Nephron (organoid): ENCODE results near the gene RAB17.

Experiments
- H3K27ac Mint-ChIP-seq, 3 experiments: 2 replicates each; pipeline ENCODE4 v1.8.0; 2020; ENCODE audit warnings: mixed read lengths in 3 of 3, mild to moderate bottlenecking in 2 of 3, moderate library complexity in 1 of 3
- H3K27me3 Mint-ChIP-seq: 2 replicates; pipeline ENCODE4 v1.8.0; 2021; ENCODE audit warnings: low read depth, mild to moderate bottlenecking, moderate library complexity, mixed read lengths
- H3K36me3 Mint-ChIP-seq: 2 replicates; pipeline ENCODE4 v1.8.0; 2020; ENCODE audit warnings: low read depth, mixed read lengths
- H3K4me1 Mint-ChIP-seq: 2 replicates; pipeline ENCODE4 v1.8.0; 2020; ENCODE audit warnings: mixed read lengths
- H3K4me3 Mint-ChIP-seq, 3 experiments: 2 replicates each; pipeline ENCODE4 v1.8.0; 2020; ENCODE audit warnings: mild to moderate bottlenecking in 3 of 3, mixed read lengths in 3 of 3, moderate library complexity in 2 of 3
- H3K9me3 Mint-ChIP-seq: 2 replicates; pipeline ENCODE4 v1.8.0; 2020; ENCODE audit warnings: mixed read lengths
- TF ChIP-seq, protein P1 (sequence below), 3 experiments: fragments of 200-600 bp; sonication (generic); IDR thresholded peaks; one replicate each; pipeline ENCODE4 v1.5.0; 2021; ENCODE audit warnings: antibody characterized with exemption in 3 of 3; ENCODE audit not compliant: unreplicated experiment in 3 of 3

Gene RAB17

DNA sequence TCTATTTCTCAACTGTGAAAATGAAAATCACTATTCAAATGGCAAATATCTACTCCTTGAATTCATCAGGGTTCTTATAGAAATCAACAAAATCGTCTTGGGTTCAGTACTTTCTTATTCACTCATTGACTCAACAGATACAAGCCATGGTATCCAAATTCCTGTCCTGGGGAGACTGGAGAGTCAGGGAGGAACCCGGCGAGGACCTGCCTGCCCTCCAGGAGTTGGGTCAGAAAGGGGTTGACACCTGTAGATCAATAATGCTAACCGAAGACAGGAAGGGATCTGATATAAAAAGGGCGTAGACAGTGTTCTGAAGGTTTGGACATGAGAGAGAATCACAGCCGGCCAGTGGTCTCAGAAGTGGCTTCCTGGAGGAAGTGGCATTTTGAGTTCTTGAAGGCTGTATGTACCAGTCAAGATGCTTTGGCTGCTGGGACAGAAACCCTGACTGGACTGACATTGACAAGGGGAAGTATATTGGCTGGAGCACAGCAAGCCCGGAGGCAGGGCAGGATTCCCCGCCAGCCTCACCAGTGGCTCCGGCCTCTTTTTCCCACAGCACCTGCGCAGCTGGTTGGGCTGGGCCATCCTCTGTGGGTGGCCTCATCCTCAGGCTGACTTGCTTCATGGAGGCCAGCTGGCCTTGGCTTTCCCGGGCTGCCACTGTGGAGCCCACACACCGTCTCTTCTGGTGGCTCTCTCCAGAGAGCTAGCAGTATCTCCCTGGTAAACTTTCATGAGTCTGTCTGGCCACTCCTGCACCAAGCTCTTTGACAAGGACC is 39.9 kb upstream of the RAB17 start:
- peaks cover 39% of the 10 kb centered on the region for H3K36me3 Mint-ChIP-seq
- TF ChIP-seq, protein P1, sequence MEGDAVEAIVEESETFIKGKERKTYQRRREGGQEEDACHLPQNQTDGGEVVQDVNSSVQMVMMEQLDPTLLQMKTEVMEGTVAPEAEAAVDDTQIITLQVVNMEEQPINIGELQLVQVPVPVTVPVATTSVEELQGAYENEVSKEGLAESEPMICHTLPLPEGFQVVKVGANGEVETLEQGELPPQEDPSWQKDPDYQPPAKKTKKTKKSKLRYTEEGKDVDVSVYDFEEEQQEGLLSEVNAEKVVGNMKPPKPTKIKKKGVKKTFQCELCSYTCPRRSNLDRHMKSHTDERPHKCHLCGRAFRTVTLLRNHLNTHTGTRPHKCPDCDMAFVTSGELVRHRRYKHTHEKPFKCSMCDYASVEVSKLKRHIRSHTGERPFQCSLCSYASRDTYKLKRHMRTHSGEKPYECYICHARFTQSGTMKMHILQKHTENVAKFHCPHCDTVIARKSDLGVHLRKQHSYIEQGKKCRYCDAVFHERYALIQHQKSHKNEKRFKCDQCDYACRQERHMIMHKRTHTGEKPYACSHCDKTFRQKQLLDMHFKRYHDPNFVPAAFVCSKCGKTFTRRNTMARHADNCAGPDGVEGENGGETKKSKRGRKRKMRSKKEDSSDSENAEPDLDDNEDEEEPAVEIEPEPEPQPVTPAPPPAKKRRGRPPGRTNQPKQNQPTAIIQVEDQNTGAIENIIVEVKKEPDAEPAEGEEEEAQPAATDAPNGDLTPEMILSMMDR (IDR thresholded peaks at IDR 0.05; ENCODE audit: unreplicated experiment in 3 of 3), result no peak
- peaks cover 13% of the 10 kb centered on the region for H3K9me3 Mint-ChIP-seq
- H3K27ac Mint-ChIP-seq, result peak overlapping the region; percentile 29 to 80 (median 56)
- peak overlapping the region; percentile 50 to 96 (median 95) for H3K4me3 Mint-ChIP-seq
- peaks cover 65% of the 10 kb centered on the region for H3K4me1 Mint-ChIP-seq
- H3K27me3 Mint-ChIP-seq, result peaks cover 25% of the 10 kb centered on the region

DNA sequence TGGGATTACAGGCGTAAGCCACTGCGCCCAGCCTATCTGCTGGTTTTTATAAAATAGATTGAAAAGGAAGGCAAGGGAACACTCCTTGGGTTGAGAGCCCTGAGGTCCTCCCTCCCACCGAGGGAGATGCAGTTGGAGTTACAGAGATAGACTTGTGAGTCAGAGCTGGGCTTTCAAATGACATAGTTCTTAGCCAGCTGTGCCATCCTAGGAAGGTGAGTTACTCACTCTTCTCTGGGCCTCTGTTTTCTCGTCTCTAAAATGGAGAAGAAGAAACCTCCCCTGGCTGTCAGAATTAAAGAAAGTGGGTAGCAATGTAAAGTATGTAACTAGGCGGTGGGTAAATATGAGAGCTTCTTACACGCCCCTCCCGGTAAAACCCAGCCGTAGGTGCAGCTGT is 39.2 kb upstream of the RAB17 start:
- Mint-ChIP-seq H3K9me3 (peaks cover 9% of the 10 kb centered on the region), H3K4me1 (peaks cover 71% of the 10 kb centered on the region), H3K4me3 (peak overlapping the region; percentile 50 to 96 (median 95)), H3K27me3 (peaks cover 26% of the 10 kb centered on the region), H3K27ac (peak overlapping the region in 2 of 3 experiments; percentile 29 to 80), H3K36me3 (peaks cover 34% of the 10 kb centered on the region)
- TF ChIP-seq, protein P1 (IDR thresholded peaks at IDR 0.05; ENCODE audit: unreplicated experiment in 3 of 3), result no peak

DNA sequence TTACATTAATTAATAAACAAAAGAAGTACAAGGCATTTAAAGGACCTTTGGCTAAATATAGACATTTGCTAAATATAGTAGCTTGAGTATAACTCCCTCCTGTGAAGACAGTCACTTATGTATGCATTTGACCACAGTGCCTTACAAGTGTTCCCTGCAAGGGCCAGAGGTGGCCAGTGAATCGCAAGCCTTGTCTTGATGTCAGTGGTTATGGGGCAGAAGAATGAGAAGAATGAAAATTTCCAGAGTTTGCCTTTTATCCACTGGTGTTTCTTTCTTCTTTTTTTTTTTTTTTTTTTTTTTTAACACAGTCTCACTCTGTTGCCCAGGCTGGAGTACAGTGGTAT is 38.6 kb upstream of the RAB17 start:
- Mint-ChIP-seq H3K9me3 (peaks cover 5% of the 10 kb centered on the region), H3K4me3 (peak overlapping the region; percentile 86 to 96 (median 95)), H3K4me1 (peaks cover 76% of the 10 kb centered on the region), H3K36me3 (peaks cover 28% of the 10 kb centered on the region), H3K27me3 (peaks cover 31% of the 10 kb centered on the region), H3K27ac (peak overlapping the region in 2 of 3 experiments; percentile 65 to 71)
- TF ChIP-seq, protein P1 (IDR thresholded peaks at IDR 0.05; ENCODE audit: unreplicated experiment in 3 of 3), result no peak

DNA sequence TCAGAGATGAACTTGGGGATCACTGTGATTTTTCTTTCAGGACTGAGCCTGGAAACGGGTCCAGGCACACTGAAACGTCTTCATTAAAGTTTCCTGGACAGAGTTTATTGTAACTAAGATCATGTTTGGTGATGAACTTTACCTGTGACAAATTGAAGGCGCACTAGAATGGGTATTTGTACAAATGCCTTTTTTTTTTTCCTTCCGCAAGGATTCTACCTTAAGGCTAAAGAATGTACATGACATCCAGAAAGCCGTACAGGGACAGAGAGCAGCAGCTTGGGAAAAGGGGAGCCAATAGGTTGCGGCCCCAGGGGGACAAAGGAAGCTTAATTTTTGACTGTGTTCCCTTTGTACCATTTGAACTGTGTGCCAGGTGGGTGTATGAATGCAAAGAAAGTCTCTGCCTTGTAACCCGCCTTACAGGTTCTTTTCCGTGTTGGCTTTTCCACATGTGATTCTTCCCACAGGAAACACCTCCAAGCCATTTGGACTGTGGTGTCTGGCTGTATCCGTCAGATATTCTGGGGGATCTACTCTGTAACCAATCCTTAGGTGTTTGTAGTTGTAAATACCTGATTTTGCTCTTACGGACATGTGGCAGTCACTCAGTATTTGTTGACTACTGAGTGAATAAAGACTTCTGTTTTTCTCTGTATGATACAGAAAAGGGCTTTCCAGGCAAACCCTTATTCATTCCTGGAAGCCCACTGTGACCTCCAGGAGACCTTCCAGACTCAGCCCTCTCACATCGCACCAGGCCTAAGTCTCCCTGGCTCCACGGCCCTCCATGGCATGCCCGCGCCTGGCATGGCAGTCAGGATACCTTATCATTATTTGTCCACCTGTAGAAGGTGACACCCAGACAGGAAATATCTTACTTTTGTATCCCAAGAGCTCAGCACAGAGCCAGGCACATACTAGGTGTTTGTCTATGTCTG is 38.0 kb upstream of the RAB17 start:
- Mint-ChIP-seq H3K27me3 (peaks cover 31% of the 10 kb centered on the region), H3K4me1 (peaks cover 76% of the 10 kb centered on the region), H3K36me3 (peaks cover 22% of the 10 kb centered on the region), H3K9me3 (no peaks in the 10 kb centered on the region), H3K4me3 (peak overlapping the region; percentile 86 to 96 (median 95)), H3K27ac (peak overlapping the region; percentile 65 to 71 (median 71))
- TF ChIP-seq, protein P1 (IDR thresholded peaks at IDR 0.05; ENCODE audit: unreplicated experiment in 3 of 3), result no peak

DNA sequence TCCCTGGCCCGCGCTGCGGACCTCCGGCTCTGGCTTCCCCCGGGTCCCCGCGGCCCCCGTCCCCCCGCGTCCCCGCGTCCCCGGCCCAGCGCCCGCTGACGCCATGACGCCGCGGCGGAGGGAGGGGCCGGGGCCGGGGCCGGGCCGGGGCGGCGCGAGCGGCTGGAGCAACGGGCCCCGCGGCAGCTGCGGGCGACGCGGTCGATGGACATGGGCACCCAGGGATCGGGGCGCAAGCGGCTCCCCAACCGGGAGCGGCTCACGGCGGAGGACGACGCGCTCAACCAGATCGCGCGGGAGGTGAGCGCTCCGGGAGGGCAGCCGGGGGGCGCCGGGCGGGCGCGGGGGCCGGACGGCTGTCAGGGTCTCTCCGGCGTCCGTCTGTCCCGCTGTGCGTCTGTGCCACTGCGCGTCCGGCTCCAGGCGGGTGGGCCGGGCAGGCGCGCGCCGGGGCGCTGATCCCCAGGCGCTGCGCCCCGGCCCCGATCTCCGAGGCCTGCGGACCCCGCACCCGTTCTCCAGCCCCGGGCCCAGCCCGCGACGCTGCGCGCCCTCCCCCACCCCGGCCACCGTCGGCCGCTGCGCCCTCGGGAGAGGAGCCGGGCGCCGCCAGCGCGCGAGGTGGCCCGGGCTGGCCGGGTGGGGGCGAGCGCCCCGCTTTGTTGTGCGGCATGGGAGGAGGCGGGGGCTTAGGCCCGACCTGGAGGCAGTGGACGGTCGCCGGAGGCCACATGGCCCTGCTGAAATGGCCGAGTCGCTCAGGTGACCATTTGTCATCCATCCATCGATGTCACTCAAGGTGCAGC is 37.1 kb upstream of the RAB17 start, which contains the start of gene LRRFIP1:
LRRFIP1 (plus strand) TSS at position 147 of the 806 bp plus-strand sequence; CDS start at position 205, 58 bp downstream.
- peak within 1 kb of the TSS; percentile 71 to 79 (median 75) for H3K27ac Mint-ChIP-seq
- H3K36me3 Mint-ChIP-seq, result peaks cover 18% of the 10 kb centered on the region
- peaks cover 74% of the 10 kb centered on the region for H3K4me1 Mint-ChIP-seq
- no peaks in the 10 kb centered on the region for H3K9me3 Mint-ChIP-seq
- peak within 1 kb of the TSS; percentile 86 to 96 (median 95) for H3K4me3 Mint-ChIP-seq
- TF ChIP-seq, protein P1 (IDR thresholded peaks at IDR 0.05; ENCODE audit: unreplicated experiment in 3 of 3), result no peak
- H3K27me3 Mint-ChIP-seq, result peaks cover 31% of the 10 kb centered on the region
